Right atrium auricular region (tissue), 2 donors: ENCODE data around the gene FXYD1. TPM values are rescaled to one million over a fixed set of nuclear protein-coding genes. Genes with fewer than 3 reads are reported as not detected.

Source experiments
- DNase-seq: peaks from one replicate; pipeline ENCODE4 v3.0.0-alpha.2; 2019; ENCODE audit warnings: low spot score
- H3K27ac ChIP-seq, 2 donors: fragments of 200-600 bp; sonication (generic); 1 replicate in 1 of 2; 2 replicates in 1 of 2; pipeline ENCODE4 v1.5.1; 2016 to 2019
- H3K27me3 ChIP-seq, 2 donors: fragments of 200-600 bp; sonication (generic); one replicate each; pipeline versions ENCODE4 v1.5.1 to v1.6.0; 2017 to 2019
- H3K36me3 ChIP-seq: fragments of 200-600 bp; sonication (generic); one replicate; pipeline ENCODE4 v1.5.1; 2016
- H3K4me1 ChIP-seq, 2 donors: fragments of 200-600 bp; sonication (generic); one replicate each; pipeline versions ENCODE4 v1.5.1 to v1.6.0; 2017 to 2019
- H3K4me3 ChIP-seq, 2 donors: fragments of 200-600 bp; sonication (generic); 1 replicate in 1 of 2; 2 replicates in 1 of 2; pipeline ENCODE4 v1.5.1; 2017 to 2019; ENCODE audit warnings: mild to moderate bottlenecking in 1 of 2, moderate library complexity in 1 of 2
- H3K9me3 ChIP-seq, 2 donors: fragments of 200-600 bp; sonication (generic); one replicate each; pipeline ENCODE4 v1.5.1; 2019
- CTCF ChIP-seq, 2 donors: fragments of 200-600 bp; sonication (generic); IDR thresholded peaks; one replicate each; pipeline ENCODE4 v1.5.1; 2019; ENCODE audit warnings: antibody characterized with exemption in 2 of 2
- total RNA-seq, 2 donors: library from RNA; depleted of rRNA; stranded (reverse); fragments of >200 nt; gene quantifications; one replicate each; pipeline ENCODE4 v1.1.0, GENCODE V29; 2016

Gene FXYD1
- total RNA-seq, 2 donors from 2014 or later: 166 to 175 TPM

- H3K27me3 ChIP-seq: peaks cover 0 to 7% of the 10 kb centered on the region in 2 donors
- H3K4me3 ChIP-seq: peak overlapping the region in 1 of 2 donors; percentile 58
- H3K36me3 ChIP-seq: peaks cover 11% of the 10 kb centered on the region
- no peak overlapping the region for H3K27ac ChIP-seq
- no peak for TF ChIP-seq CTCF (IDR thresholded peaks at IDR 0.05)
- no peaks in the 10 kb centered on the region for H3K9me3 ChIP-seq
- no peak for DNase-seq
- H3K4me1 ChIP-seq: peaks cover 0 to 23% of the 10 kb centered on the region in 2 donors
Observed at GRCh38 chr19:35155981-35156672, 17.5 kb downstream of the FXYD1 start.

GRCh38 chr19:35156673-35157014 lies 18.0 kb downstream of the FXYD1 start:
- Histone ChIP-seq H3K27me3 (peaks cover 0 to 7% of the 10 kb centered on the region in 2 donors), H3K36me3 (peaks cover 16% of the 10 kb centered on the region), H3K4me3 (no peak overlapping the region), H3K4me1 (peaks cover 0 to 23% of the 10 kb centered on the region in 2 donors), H3K27ac (no peak overlapping the region), H3K9me3 (no peaks in the 10 kb centered on the region)
- no peak for TF ChIP-seq CTCF (IDR thresholded peaks at IDR 0.05)
- DNase-seq: no peak

GRCh38 chr19:35157431-35157830 lies 18.8 kb downstream of the FXYD1 start:
- Histone ChIP-seq H3K4me1 (peaks cover 0 to 23% of the 10 kb centered on the region in 2 donors), H3K36me3 (peaks cover 24% of the 10 kb centered on the region), H3K9me3 (no peaks in the 10 kb centered on the region), H3K27ac (no peak overlapping the region), H3K27me3 (peaks cover 0 to 7% of the 10 kb centered on the region in 2 donors), H3K4me3 (no peak overlapping the region)
- no peak for DNase-seq
- no peak for TF ChIP-seq CTCF (IDR thresholded peaks at IDR 0.05)

- Histone ChIP-seq H3K4me1 (peaks cover 0 to 10% of the 10 kb centered on the region in 2 donors), H3K4me3 (no peak overlapping the region), H3K9me3 (peaks cover 0 to 8% of the 10 kb centered on the region in 2 donors), H3K27me3 (no peaks in the 10 kb centered on the region), H3K27ac (no peak overlapping the region), H3K36me3 (peaks cover 44% of the 10 kb centered on the region)
- no peak for TF ChIP-seq CTCF (IDR thresholded peaks at IDR 0.05)
- no peak for DNase-seq
Observed at GRCh38 chr19:35159606-35160005, 21.0 kb downstream of the FXYD1 start.

- peaks cover 0 to 16% of the 10 kb centered on the region in 2 donors for H3K9me3 ChIP-seq
- no peak overlapping the region for H3K4me3 ChIP-seq
- H3K4me1 ChIP-seq: no peaks in the 10 kb centered on the region
- TF ChIP-seq CTCF (IDR thresholded peaks at IDR 0.05): no peak
- H3K27me3 ChIP-seq: no peaks in the 10 kb centered on the region
- DNase-seq: no peak
- peaks cover 55% of the 10 kb centered on the region for H3K36me3 ChIP-seq
- no peak overlapping the region for H3K27ac ChIP-seq
Observed at GRCh38 chr19:35160629-35161433, 22.2 kb downstream of the FXYD1 start.
